ENCODE data around the gene MAFF. TPM values are rescaled to one million over a fixed set of nuclear protein-coding genes. Genes with fewer than 3 reads are reported as not detected.
A peak's percentile ranks its signal among the peaks of the same experiment; 100 is the strongest.

The MAFF gene
- total RNA-seq, 3 donors from 2014 or later: 37.3 to 126 (median 85.5) TPM

GRCh38 chr22:38180841-38181452 lies 20.8 kb upstream of the MAFF start:
- peak in 2 of 3 donors; percentile 14 to 23 for TF ChIP-seq POLR2AphosphoS5 (IDR thresholded peaks at IDR 0.05)
- TF ChIP-seq CTCF (IDR thresholded peaks at IDR 0.05): no peak
- H3K27ac ChIP-seq: peak overlapping the region; percentile 96
- no peaks in the 10 kb centered on the region for H3K27me3 ChIP-seq
- no peaks in the 10 kb centered on the region for H3K9me3 ChIP-seq
- intact Hi-C loops (cut with DNase I; ENCODE audit: low total_unique reads): no loop called here
- peaks cover 3 to 21% of the 10 kb centered on the region in 2 donors for H3K4me1 ChIP-seq
- no peaks in the 10 kb centered on the region for H3K36me3 ChIP-seq
- peak in 1 of 2 donors; percentile 66 for DNase-seq (ENCODE audit: low spot score in 2 of 2)
- H3K4me3 ChIP-seq: peak overlapping the region; percentile 53 to 73 (median 55)

- no peaks in the 10 kb centered on the region for H3K27me3 ChIP-seq
- TF ChIP-seq CTCF (IDR thresholded peaks at IDR 0.05) (peak in 1 of 3 donors; percentile 7), POLR2A (IDR thresholded peaks at IDR 0.05) (peak; percentile 38), POLR2AphosphoS5 (IDR thresholded peaks at IDR 0.05) (peak; percentile 62 to 77 (median 76))
- DNase-seq (ENCODE audit: low spot score in 2 of 2): peak; percentile 99
- H3K36me3 ChIP-seq: no peaks in the 10 kb centered on the region
- peaks cover 3 to 25% of the 10 kb centered on the region in 2 donors for H3K4me1 ChIP-seq
- H3K27ac ChIP-seq: peak within 1 kb of the TSS; percentile 96
- peak within 1 kb of the TSS; percentile 53 to 73 (median 55) for H3K4me3 ChIP-seq
- intact Hi-C loops (cut with DNase I; ENCODE audit: low total_unique reads): no loop called here
- no peaks in the 10 kb centered on the region for H3K9me3 ChIP-seq
Observed at GRCh38 chr22:38181453-38182200, 20.2 kb upstream of the MAFF start, which contains the start of gene PLA2G6. Gene PLA2G6, minus strand, starts transcription at chr22:38181830. Its CDS starts 12,404 bp downstream, at chr22:38169426.

- no peaks in the 10 kb centered on the region for H3K27me3 ChIP-seq
- H3K27ac ChIP-seq: no peak overlapping the region
- peaks cover 0 to 23% of the 10 kb centered on the region in 2 donors for H3K4me1 ChIP-seq
- DNase-seq (ENCODE audit: low spot score in 2 of 2): no peak
- no peak overlapping the region for H3K4me3 ChIP-seq
- TF ChIP-seq POLR2AphosphoS5 (IDR thresholded peaks at IDR 0.05): no peak
- TF ChIP-seq CTCF (IDR thresholded peaks at IDR 0.05): no peak
- TF ChIP-seq POLR2A (IDR thresholded peaks at IDR 0.05): no peak
- intact Hi-C loops (cut with DNase I; ENCODE audit: low total_unique reads): no loop called here
- H3K9me3 ChIP-seq: no peaks in the 10 kb centered on the region
- no peaks in the 10 kb centered on the region for H3K36me3 ChIP-seq
Observed at GRCh38 chr22:38184788-38185187, 17.0 kb upstream of the MAFF start.

GRCh38 chr22:38186429-38186828 lies 15.4 kb upstream of the MAFF start:
- Histone ChIP-seq H3K36me3 (no peaks in the 10 kb centered on the region), H3K27me3 (no peaks in the 10 kb centered on the region), H3K4me3 (no peak overlapping the region), H3K27ac (peak overlapping the region; percentile 77), H3K4me1 (peaks cover 0 to 9% of the 10 kb centered on the region in 2 donors), H3K9me3 (no peaks in the 10 kb centered on the region)
- no peak for DNase-seq (ENCODE audit: low spot score in 2 of 2)
- TF ChIP-seq POLR2A (IDR thresholded peaks at IDR 0.05) (no peak), CTCF (IDR thresholded peaks at IDR 0.05) (no peak), POLR2AphosphoS5 (IDR thresholded peaks at IDR 0.05) (no peak)
- intact Hi-C loops (cut with DNase I; ENCODE audit: low total_unique reads): no loop called here
